HG03196 (cell line): Measurements from ENCODE around the gene HP1BP3.

Experiments used
- ATAC-seq: cut with Tn5 transposase; IDR thresholded peaks from one replicate; pipeline ENCODE4 v1.9.1; 2021; ENCODE audit not compliant: unreplicated experiment

HP1BP3 gene

GRCh38 chr1:20712215-20712577 lies 74.9 kb downstream of the HP1BP3 start:
- no peak for ATAC-seq

- no peak for ATAC-seq
Measured at GRCh38 chr1:20711285-20712214, 75.6 kb downstream of the HP1BP3 start.

DNA sequence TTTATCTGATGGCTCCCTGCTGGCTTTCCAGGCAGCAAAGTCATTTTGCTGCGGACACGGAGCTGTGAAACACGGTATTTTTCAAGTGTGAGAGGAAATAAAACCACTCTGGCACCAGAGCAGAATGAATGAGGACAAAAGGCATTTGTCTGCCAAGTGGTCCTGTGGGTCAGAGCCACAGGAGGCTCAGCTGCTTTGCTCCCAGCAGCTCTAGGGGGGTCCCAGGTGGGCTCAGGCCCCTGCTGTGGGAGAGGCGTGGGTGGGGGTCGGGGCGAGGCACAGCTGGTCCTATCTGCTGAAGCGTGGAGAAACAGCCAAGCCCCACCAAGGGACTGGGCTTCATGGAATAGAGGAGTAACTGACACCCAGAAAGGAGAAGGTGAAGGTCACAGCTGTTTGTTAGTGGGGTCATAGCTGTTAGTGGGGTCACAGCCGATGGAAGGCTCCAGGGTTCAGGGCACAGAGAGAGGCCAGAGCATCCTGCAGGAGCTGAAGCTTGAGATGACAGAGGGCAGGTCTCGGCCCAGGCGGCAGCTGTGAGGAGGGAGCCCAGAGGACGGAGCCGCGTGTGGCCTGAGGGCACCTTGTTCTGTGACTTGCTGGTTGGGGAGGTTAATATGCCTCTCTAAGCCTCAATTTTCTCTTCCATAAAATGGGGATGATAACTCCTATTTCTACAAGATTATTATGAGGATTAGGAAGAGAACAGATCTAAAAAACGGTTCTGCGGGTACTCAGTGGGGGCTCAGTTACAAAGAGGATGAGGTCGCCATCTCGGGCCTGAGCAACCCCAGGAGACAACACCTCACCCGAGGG lies 76.4 kb downstream of the HP1BP3 start:
- no peak for ATAC-seq

DNA sequence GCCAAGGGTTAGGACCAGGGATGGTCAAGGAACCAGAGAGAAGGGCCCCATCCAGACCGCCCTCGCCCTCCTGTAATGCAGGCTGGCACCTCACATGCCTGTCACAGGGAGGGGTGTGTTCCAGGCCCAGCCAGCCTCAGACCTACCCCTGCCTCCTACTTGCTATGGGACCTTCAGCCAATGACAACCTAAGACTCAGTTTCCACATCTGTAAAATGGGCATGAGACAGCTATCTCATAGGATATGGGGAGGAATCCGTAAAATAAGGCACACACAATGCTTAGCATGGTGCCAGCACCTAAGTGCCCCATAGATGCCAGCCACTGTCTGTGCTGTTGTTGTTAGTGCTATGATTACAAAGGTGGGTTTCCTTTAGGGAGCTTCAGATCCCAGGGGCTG lies 77.2 kb downstream of the HP1BP3 start:
- ATAC-seq: no peak

GRCh38 chr1:20708891-20709290 lies 78.2 kb downstream of the HP1BP3 start:
- no peak for ATAC-seq

GRCh38 chr1:20708057-20708456 lies 79.0 kb downstream of the HP1BP3 start:
- no peak for ATAC-seq

GRCh38 chr1:20706841-20707240 lies 80.3 kb downstream of the HP1BP3 start:
- no peak for ATAC-seq

- no peak for ATAC-seq
Measured at GRCh38 chr1:20705203-20705755, 81.8 kb downstream of the HP1BP3 start.

DNA sequence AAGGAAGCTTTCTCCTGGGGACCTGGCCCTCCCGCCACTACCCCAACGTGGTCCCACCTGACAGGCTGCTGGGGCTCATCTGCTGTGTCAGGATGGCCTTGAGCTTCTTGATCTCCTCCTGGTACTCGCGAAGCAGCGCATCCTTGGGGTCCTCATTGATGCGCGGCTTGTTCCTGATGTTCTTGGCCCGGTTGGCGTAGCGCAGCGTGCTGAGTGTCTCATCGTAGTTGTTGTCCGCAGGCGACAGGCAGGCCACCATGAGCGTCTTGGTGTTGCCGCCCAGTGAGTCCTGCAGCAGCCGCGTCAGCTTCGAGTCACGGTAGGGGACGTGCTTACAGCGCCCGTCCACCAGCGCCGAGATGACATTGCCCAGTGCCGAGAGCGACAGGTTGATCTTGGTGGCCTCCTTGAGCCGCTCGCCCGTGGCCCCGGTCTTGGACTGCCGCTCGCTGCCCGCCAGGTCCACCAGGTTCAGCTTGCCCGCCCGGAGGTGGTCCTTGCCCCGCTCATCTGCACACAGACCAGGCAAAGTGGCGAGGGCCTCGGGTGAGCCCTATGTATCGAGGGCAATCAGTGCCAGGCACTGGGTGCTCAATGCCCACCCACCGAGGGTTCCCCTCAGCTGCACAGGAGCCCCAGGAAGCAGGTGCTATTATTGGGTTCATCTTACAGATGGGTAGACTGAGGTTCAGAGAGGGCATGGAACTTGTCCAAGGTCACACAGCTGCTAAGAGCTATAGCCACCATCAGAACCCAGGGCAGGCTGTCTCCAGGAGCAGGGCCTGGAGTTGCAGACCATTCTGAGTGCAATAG lies 82.5 kb downstream of the HP1BP3 start:
- no peak for ATAC-seq

- ATAC-seq: no peak
Measured at GRCh38 chr1:20703124-20703756, 83.9 kb downstream of the HP1BP3 start.

DNA sequence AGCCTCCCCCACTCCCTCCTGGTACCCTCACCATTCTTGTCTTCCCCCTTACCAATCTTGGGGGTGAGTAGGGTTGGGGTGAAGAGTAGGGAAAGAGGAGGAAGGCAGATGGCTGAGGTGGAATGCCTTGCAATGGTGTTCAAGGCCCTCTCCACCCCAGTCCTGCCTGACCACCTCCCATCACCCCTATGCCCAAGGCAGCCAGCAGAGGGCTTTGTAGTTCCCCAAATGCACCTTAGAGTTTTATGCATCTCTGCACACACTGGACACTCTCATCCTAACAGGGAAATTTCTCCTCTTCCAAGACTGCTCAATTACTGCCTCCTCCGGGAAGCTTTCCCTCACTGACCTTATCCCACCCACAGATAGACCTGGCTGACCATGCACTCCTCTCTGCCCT lies 84.7 kb downstream of the HP1BP3 start:
- no peak for ATAC-seq

- no peak for ATAC-seq
Measured at GRCh38 chr1:20701847-20702246, 85.3 kb downstream of the HP1BP3 start.

DNA sequence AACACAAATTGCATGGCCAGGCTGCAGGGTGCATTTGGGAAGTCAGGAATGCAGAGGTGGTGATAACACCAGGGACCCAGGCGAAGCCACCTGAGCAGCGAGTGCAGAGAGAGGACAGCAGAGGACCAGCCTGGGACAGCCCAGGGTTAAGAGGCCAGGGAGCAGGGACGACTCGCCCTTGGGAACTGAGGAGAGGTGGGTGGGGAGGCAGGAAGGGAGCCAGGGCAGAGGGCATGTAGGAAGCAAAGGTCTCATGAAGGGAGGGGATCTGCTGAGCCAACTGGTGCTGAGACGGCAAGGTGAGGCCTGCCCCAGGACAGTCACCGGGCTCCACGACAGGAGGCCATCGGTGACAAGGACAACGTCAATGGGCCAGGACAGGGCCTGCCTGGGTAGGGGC lies 85.7 kb downstream of the HP1BP3 start:
- no peak for ATAC-seq

DNA sequence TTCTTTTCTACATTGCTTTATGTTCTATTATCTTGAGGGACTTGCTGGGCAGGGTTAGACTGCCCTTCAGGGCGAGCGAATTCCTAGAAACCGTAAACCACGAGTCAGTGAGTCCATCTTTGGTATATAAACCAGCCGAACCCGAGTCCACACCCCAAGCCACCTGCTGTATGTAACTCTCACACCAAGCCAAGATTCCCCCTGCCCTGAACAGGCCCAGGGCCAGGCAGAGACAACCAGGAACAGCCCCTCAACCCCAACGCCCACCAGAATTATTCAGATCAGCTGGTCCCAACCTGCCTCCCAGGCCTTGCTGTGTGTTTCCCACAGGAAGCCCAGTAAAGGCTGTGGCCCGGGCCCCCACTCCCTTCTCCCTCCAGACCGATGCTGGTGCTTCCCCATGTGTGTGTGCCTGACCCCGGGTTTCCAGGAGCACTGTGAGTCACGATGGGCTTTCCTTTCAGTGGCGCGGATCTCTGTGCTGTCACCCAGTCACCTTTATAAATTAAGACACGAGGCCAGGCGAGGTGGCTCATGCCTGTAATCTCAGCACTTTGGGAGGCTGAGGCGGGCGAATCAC lies 86.4 kb downstream of the HP1BP3 start:
- ATAC-seq: no peak

DNA sequence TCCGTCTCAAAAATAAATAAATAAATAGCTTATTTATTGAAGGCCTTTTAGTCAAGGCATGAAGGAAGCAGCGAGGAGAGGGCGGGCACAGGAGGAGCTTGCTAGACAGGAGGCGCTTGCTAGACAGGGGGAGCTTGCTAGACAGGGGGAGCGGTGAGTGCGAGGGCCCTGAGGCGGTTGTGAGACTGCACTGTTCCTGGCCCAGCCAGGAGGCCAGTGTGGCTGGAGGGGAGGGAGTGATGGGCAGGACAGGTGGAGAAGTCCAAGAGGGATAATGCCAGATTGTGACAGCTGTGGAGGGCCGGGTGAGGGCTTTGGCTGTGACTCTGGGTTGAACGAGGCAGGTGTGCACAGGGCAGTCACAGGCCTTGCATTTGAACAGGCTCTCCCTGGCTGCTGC lies 87.5 kb downstream of the HP1BP3 start:
- no peak for ATAC-seq

DNA sequence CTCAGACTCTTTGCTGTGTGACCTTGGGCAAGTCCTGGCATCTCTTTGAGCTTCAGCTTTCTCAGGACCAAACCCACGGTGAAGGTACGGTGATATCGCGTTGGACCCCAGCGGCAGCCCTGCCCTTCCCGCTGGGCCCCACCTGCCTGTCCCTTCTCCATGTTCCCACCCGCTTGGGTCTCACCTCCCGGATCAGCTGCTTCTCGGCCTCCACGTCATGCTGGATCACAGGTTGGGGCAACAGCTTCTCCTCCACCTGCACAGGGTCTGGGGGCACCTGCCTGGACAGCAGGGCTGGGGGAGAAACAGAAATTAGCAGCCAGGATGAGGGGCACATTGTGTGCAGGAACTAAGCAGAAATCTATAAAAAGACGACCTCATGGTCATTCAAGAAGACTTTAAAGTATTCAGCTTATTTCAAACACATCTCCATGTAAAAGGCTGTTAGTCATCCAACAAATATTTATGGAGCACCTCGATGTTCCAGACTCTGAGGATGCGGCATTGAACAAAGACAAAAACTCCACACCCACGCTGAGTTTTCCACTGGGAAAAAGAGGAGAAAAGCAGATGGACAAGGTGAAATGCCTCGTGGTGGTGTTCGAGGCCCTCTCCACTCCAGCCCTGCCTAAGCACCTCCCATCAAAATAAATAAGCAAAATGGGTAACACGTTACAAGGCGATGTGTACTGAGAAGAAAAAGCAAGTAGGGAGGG lies 88.8 kb downstream of the HP1BP3 start:
- ATAC-seq: no peak

GRCh38 chr1:20697563-20697962 lies 89.5 kb downstream of the HP1BP3 start:
- ATAC-seq: no peak

DNA sequence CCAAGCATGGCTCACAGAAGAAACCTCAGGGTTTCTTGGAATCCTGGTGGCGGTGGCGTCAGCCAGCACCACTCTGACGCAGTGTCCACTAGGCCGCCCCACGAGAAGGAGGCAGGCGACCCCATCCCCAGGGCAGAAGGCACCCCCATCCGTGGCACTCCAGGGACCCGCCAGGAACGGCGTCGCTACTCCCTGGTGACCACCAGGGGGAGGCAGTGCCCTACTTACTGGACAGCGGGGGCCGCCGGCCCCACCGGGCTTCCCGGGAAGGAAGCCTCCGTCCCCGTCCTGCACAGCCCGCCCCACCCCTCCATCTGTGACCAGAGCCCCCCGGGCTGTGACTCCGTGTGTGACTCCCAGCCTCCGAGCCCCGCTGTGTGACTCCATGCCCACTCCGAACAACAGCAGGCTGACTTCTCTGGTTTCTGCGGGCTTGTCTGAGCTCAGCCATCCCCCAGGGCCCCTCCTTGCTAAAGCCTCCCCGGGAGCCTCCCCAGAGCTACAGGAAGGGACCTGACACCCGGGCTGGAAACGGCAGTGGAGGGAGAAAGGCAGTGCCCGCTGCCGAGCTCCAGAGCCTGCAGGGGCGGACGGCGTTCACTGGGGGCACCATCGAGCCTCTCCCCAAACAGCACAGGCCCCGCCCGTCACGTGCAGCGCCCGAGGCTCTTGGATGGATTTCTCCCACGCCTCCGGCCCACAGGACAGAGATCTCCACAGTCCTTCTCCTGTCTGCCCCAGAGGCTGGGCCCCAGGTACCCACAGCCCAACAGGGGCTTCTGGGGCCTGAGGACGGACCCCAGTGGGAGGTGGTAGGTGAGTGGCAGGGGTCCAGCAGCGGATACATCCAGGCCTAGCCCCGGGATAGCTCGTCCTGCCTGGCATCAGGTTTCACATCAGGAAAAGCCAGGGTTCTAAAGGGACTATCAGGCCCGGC lies 90.4 kb downstream of the HP1BP3 start:
- peak; percentile 72 for ATAC-seq
